ENCODE results near the gene ZNF76.

DNA sequence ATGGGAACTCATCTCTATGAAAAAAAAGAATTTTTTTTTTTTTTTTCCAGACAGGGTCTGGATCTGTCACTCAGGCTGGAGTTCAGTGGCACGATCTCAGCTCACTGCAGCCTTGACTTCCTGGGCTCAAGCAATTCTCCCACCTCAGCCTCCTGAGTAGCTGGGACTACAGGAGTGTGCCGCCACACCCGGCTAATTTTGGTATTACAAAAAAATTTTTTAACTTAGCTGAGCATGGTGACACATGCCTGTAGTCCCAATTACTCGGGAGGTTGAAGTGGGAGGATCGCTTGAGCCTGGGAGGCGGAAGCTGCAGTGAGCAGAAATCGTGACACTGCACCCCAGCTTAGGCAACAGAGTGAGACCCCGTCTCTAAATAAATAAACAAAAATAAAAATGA lies 45.6 kb downstream of the ZNF76 start:
- TF ChIP-seq, protein P1, sequence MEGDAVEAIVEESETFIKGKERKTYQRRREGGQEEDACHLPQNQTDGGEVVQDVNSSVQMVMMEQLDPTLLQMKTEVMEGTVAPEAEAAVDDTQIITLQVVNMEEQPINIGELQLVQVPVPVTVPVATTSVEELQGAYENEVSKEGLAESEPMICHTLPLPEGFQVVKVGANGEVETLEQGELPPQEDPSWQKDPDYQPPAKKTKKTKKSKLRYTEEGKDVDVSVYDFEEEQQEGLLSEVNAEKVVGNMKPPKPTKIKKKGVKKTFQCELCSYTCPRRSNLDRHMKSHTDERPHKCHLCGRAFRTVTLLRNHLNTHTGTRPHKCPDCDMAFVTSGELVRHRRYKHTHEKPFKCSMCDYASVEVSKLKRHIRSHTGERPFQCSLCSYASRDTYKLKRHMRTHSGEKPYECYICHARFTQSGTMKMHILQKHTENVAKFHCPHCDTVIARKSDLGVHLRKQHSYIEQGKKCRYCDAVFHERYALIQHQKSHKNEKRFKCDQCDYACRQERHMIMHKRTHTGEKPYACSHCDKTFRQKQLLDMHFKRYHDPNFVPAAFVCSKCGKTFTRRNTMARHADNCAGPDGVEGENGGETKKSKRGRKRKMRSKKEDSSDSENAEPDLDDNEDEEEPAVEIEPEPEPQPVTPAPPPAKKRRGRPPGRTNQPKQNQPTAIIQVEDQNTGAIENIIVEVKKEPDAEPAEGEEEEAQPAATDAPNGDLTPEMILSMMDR (conservative IDR thresholded peaks at IDR 0.05; ENCODE audit: low read length): no peak
- no peak for TF ChIP-seq EZH2phosphoT487 (IDR thresholded peaks at IDR 0.05; ENCODE audit: borderline replicate concordance, low read depth, low read length)

All from OCI-LY7 (cell line).